NCI-H2107 (cell line): ENCODE data around the gene HSFX2.
"Not testable (repeated sequence)": the region's sequence is repeated elsewhere in the genome, so short reads cannot be mapped to it uniquely, and the experiment has no call there.

Experiments
- DNase-seq: peaks from one replicate; lab custom pipeline; 2025; lab: John Stamatoyannopoulos, UW

HSFX2 gene

GRCh38 chrX:149595214-149595613, at the start of gene HSFX2:
Gene HSFX2, minus strand, starts transcription at chrX:149595314. Its CDS starts 614 bp downstream, at chrX:149594700.
- not testable (repeated sequence) for DNase-seq

- DNase-seq, result no peak
Measured at GRCh38 chrX:149643496-149643895, 48.4 kb upstream of the HSFX2 start.

GRCh38 chrX:149641835-149642234, 46.7 kb upstream of the HSFX2 start:
- no peak for DNase-seq

GRCh38 chrX:149641432-149641831, 46.3 kb upstream of the HSFX2 start:
- DNase-seq, result no peak

- no peak for DNase-seq
Measured at GRCh38 chrX:149639568-149639967, 44.5 kb upstream of the HSFX2 start.

GRCh38 chrX:149638860-149639259, 43.7 kb upstream of the HSFX2 start:
- DNase-seq, result no peak

GRCh38 chrX:149633511-149633910, 38.4 kb upstream of the HSFX2 start:
- no peak for DNase-seq

- DNase-seq, result peak; percentile 28
Measured at GRCh38 chrX:149631234-149632165, 36.4 kb upstream of the HSFX2 start, which contains the start of gene TMEM185A. Gene TMEM185A, minus strand, starts transcription at chrX:149631792. Its CDS starts 212 bp downstream, at chrX:149631580.

- no peak for DNase-seq
Measured at GRCh38 chrX:149630681-149631233, 35.6 kb upstream of the HSFX2 start.

- no peak for DNase-seq
Measured at GRCh38 chrX:149629730-149630387, 34.7 kb upstream of the HSFX2 start.

GRCh38 chrX:149628768-149629167, 33.7 kb upstream of the HSFX2 start:
- no peak for DNase-seq

- DNase-seq, result no peak
Measured at GRCh38 chrX:149628280-149628679, 33.2 kb upstream of the HSFX2 start.

GRCh38 chrX:149626829-149627228, 31.7 kb upstream of the HSFX2 start:
- DNase-seq, result not testable (repeated sequence)

- DNase-seq, result not testable (repeated sequence)
Measured at GRCh38 chrX:149619662-149620061, 24.5 kb upstream of the HSFX2 start.

GRCh38 chrX:149618871-149619270, 23.8 kb upstream of the HSFX2 start:
- DNase-seq, result no peak

- no peak for DNase-seq
Measured at GRCh38 chrX:149611623-149612175, 16.6 kb upstream of the HSFX2 start.

GRCh38 chrX:149610511-149610910, 15.4 kb upstream of the HSFX2 start:
- DNase-seq, result no peak

- DNase-seq, result no peak
Measured at GRCh38 chrX:149607699-149608098, 12.6 kb upstream of the HSFX2 start.

GRCh38 chrX:149605248-149605885, 10.3 kb upstream of the HSFX2 start:
- DNase-seq, result not testable (repeated sequence)

GRCh38 chrX:149598603-149599002, 3.5 kb upstream of the HSFX2 start:
- not testable (repeated sequence) for DNase-seq

- not testable (repeated sequence) for DNase-seq
Measured at GRCh38 chrX:149595943-149596342, 829 bp upstream of the HSFX2 start.

GRCh38 chrX:149590993-149591392, 4.1 kb downstream of the HSFX2 start:
- DNase-seq, result not testable (repeated sequence)
